SH-SY5Y (cell line): ENCODE data around the gene NEDD4L.

Experiments
- GATA2 ChIP-seq: IDR thresholded peaks from 2 replicates; pipeline ENCODE4 v1.6.1; 2011; ENCODE audit warnings: mild to moderate bottlenecking, low read depth, low read length
- GATA3 ChIP-seq: IDR thresholded peaks from 2 replicates; pipeline ENCODE4 v1.6.1; 2011; ENCODE audit warnings: low read depth, mild to moderate bottlenecking, low read length, moderate library complexity

DNA sequence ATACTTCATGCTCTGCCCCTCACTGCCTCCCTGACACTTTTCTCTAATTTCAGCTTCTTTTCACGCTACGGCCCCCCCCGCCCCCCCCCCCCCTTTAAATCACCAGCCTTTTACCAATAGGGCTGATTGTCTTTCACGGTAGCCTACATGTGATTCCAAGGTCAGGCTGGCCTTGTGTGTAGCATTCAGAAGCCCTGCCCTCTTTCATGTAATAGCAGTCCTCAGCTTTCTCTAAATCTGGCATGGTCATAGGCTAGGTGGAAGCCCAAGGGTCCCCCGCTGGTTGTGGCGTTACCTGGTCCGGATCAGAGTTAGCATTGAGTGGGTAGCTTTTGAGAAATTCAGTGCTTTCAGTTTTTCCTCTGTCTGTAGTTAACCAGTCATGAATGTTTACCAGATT lies 303.1 kb downstream of the NEDD4L start:
- no peak for TF ChIP-seq GATA2
- no peak for TF ChIP-seq GATA3
